ENCODE data around the gene PSD2. TPM values are rescaled to one million over a fixed set of nuclear protein-coding genes. Genes with fewer than 3 reads are reported as not detected.

The PSD2 gene
- total and polyA plus RNA-seq, 2 donors (not counting 1 experiment from before 2014, with no cell fraction given), result 0.10 to 0.17 TPM

GRCh38 chr5:139774980-139775661 is 20.5 kb upstream of the PSD2 start:
- WGBS (ENCODE audit: insufficient coverage), result 29% methylated on average over 22 of the region's 32 CpGs
- no peaks in the 10 kb centered on the region for H3K9me3 ChIP-seq (ENCODE audit: control extremely low read depth in 1 of 3, control insufficient read depth in 2 of 3, insufficient read depth in 1 of 3, low read length in 2 of 3)
- Mint-ChIP-seq H3K4me3 (peak overlapping the region; percentile 64), H3K27ac (peak overlapping the region; percentile 41), H3K9me3 (ENCODE audit: insufficient read depth) (no peaks in the 10 kb centered on the region), H3K4me1 (peaks cover 15% of the 10 kb centered on the region), H3K27me3 (peaks cover 14% of the 10 kb centered on the region)
- peak overlapping the region; percentile 69 for H3K4me2 ChIP-seq (replicated peaks; ENCODE audit: low read depth, low read length, poor library complexity, severe bottlenecking)
- H3K79me2 ChIP-seq (ENCODE audit: control insufficient read depth, insufficient read depth, low read length), result no peaks in the 10 kb centered on the region
- peak overlapping the region; percentile 39 for H2AFZ ChIP-seq (ENCODE audit: insufficient read depth, low read depth, low read length, poor library complexity, severe bottlenecking)
- peak overlapping the region; percentile 3 for H3K9ac ChIP-seq (ENCODE audit: low read length)
- H3K27me3 ChIP-seq (replicated peaks in 1 of 4; ENCODE audit: control extremely low read depth in 1 of 4, control insufficient read depth in 3 of 4, insufficient read depth in 4 of 4, low read length in 3 of 4), result peaks cover 0 to 5% (median 0%) of the 10 kb centered on the region in 4 experiments
- ChIA-PET CTCF (interaction anchor here (0.5 to 5.2 kb wide), 33 partner anchors 8 to 486 kb away, joined by 3 to 36 read pairs (median 5); partner anchors contain the start of gene CXXC5), POLR2A (no interaction called here)
- H3K4me3 ChIP-seq (ENCODE audit: control extremely low read depth in 1 of 5, extremely low read depth in 1 of 5, insufficient read depth in 1 of 5, low read depth in 2 of 5, low read length in 4 of 5), result peak overlapping the region in 3 of 5 experiments; percentile 1 to 26 (median 6)
- intact Hi-C loops (cut with micrococcal nuclease), result no loop called here
- DNase-seq (peak; percentile 84), ATAC-seq (ENCODE audit: low read depth) (peak; percentile 98)
- no peaks in the 10 kb centered on the region for H4K20me1 ChIP-seq (ENCODE audit: control insufficient read depth, insufficient read depth, low read length, poor library complexity, severe bottlenecking)
- peaks cover 7 to 13% of the 10 kb centered on the region in 2 donors for H3K4me1 ChIP-seq (ENCODE audit: control insufficient read depth in 2 of 2, insufficient read depth in 2 of 2, low read length in 2 of 2)
- H3K27ac ChIP-seq (ENCODE audit: low read length in 2 of 2), result no peak overlapping the region
- no peaks in the 10 kb centered on the region for H3K36me3 ChIP-seq (replicated peaks in 1 of 2; ENCODE audit: control extremely low read depth in 1 of 2, control insufficient read depth in 1 of 2, extremely low read depth in 1 of 2, insufficient read depth in 2 of 2, low read length in 1 of 2)
- no peak for TF ChIP-seq EZH2 (IDR thresholded peaks at IDR 0.05; ENCODE audit: borderline replicate concordance, insufficient read depth, low read depth, low read length, poor library complexity, severe bottlenecking)
- TF ChIP-seq, protein P1, sequence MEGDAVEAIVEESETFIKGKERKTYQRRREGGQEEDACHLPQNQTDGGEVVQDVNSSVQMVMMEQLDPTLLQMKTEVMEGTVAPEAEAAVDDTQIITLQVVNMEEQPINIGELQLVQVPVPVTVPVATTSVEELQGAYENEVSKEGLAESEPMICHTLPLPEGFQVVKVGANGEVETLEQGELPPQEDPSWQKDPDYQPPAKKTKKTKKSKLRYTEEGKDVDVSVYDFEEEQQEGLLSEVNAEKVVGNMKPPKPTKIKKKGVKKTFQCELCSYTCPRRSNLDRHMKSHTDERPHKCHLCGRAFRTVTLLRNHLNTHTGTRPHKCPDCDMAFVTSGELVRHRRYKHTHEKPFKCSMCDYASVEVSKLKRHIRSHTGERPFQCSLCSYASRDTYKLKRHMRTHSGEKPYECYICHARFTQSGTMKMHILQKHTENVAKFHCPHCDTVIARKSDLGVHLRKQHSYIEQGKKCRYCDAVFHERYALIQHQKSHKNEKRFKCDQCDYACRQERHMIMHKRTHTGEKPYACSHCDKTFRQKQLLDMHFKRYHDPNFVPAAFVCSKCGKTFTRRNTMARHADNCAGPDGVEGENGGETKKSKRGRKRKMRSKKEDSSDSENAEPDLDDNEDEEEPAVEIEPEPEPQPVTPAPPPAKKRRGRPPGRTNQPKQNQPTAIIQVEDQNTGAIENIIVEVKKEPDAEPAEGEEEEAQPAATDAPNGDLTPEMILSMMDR (IDR thresholded peaks at IDR 0.05), result peak; percentile 94

DNA sequence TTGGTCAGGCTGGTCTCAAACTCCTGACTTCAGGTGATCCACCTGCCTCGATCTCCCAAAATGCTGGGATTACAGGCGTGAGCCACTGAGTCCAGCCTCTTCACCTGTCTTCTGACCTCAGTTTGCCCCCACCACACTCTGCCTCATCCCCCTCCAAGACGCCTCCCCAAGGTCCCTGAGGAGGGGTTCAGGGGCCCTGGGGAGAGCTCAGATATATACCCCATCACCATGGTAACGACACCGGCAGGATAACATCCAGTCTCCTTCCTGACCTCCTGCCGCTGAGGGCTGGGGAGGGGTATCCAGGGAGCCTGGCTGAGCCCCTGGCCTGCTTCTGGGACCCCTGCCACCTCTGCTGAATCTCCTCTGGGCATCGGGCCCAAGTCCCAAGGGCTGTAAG is 19.7 kb upstream of the PSD2 start:
- ChIA-PET CTCF (interaction anchor here (0.6 to 5.2 kb wide), 28 partner anchors 8 to 353 kb away, joined by 3 to 36 read pairs (median 5); no protein-coding TSS in a partner anchor), POLR2A (no interaction called here)
- Histone ChIP-seq H3K4me3 (ENCODE audit: control extremely low read depth in 1 of 5, extremely low read depth in 1 of 5, insufficient read depth in 1 of 5, low read depth in 2 of 5, low read length in 4 of 5) (no peak overlapping the region), H3K27me3 (replicated peaks in 1 of 4; ENCODE audit: control extremely low read depth in 1 of 4, control insufficient read depth in 3 of 4, insufficient read depth in 4 of 4, low read length in 3 of 4) (peaks cover 0 to 5% (median 0%) of the 10 kb centered on the region in 4 experiments), H4K20me1 (ENCODE audit: control insufficient read depth, insufficient read depth, low read length, poor library complexity, severe bottlenecking) (no peaks in the 10 kb centered on the region), H3K79me2 (ENCODE audit: control insufficient read depth, insufficient read depth, low read length) (no peaks in the 10 kb centered on the region), H3K27ac (ENCODE audit: low read length in 2 of 2) (no peak overlapping the region), H3K4me1 (ENCODE audit: control insufficient read depth in 2 of 2, insufficient read depth in 2 of 2, low read length in 2 of 2) (peaks cover 7 to 13% of the 10 kb centered on the region in 2 donors), H3K9me3 (ENCODE audit: control extremely low read depth in 1 of 3, control insufficient read depth in 2 of 3, insufficient read depth in 1 of 3, low read length in 2 of 3) (no peaks in the 10 kb centered on the region), H3K36me3 (replicated peaks in 1 of 2; ENCODE audit: control extremely low read depth in 1 of 2, control insufficient read depth in 1 of 2, extremely low read depth in 1 of 2, insufficient read depth in 2 of 2, low read length in 1 of 2) (no peaks in the 10 kb centered on the region), H3K9ac (ENCODE audit: low read length) (no peak overlapping the region), H3K4me2 (replicated peaks; ENCODE audit: low read depth, low read length, poor library complexity, severe bottlenecking) (no peak overlapping the region), H2AFZ (ENCODE audit: insufficient read depth, low read depth, low read length, poor library complexity, severe bottlenecking) (no peak overlapping the region)
- WGBS (ENCODE audit: insufficient coverage), result 71% methylated on average over 3 of the region's 7 CpGs
- no peak overlapping the region for H3K27ac Mint-ChIP-seq
- H3K27me3 Mint-ChIP-seq, result peaks cover 14% of the 10 kb centered on the region
- H3K4me1 Mint-ChIP-seq, result peaks cover 15% of the 10 kb centered on the region
- TF ChIP-seq, protein P1 (IDR thresholded peaks at IDR 0.05), result no peak
- no peak for TF ChIP-seq EZH2 (IDR thresholded peaks at IDR 0.05; ENCODE audit: borderline replicate concordance, insufficient read depth, low read depth, low read length, poor library complexity, severe bottlenecking)
- intact Hi-C loops (cut with micrococcal nuclease), result no loop called here
- DNase-seq, result no peak
- H3K9me3 Mint-ChIP-seq (ENCODE audit: insufficient read depth), result no peaks in the 10 kb centered on the region
- H3K4me3 Mint-ChIP-seq, result no peak overlapping the region
- no peak for ATAC-seq (ENCODE audit: low read depth)
